GM19240 (cell line): ENCODE results near the gene ZBTB33.
A peak's percentile ranks its signal among the peaks of the same experiment; 100 is the strongest.

Experiments used
- DNase-seq: peaks from one replicate; pipeline ENCODE4 v3.0.0; 2011; ENCODE audit warnings: low spot score; ENCODE audit not compliant: insufficient read length

ZBTB33 gene

DNA sequence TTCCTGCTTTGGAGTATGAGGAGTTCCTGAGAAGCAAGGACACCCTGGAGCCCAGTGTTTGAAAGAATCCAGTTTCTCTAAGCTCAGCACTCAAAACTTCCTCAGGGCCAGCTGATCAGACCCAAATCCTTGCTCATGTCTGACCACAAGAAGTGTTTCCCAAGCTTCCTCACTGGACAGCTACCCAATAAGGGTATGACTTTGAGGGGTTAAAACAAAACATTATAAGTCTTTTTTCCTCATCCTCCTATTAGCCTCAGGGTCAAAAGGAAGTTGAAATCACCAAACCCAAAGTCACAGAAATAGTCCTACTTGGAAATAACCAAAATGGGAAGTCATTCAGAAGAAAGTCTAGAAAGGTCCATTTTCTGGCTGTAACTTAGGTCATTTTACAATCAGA lies 13.7 kb downstream of the ZBTB33 start:
- no peak for DNase-seq

DNA sequence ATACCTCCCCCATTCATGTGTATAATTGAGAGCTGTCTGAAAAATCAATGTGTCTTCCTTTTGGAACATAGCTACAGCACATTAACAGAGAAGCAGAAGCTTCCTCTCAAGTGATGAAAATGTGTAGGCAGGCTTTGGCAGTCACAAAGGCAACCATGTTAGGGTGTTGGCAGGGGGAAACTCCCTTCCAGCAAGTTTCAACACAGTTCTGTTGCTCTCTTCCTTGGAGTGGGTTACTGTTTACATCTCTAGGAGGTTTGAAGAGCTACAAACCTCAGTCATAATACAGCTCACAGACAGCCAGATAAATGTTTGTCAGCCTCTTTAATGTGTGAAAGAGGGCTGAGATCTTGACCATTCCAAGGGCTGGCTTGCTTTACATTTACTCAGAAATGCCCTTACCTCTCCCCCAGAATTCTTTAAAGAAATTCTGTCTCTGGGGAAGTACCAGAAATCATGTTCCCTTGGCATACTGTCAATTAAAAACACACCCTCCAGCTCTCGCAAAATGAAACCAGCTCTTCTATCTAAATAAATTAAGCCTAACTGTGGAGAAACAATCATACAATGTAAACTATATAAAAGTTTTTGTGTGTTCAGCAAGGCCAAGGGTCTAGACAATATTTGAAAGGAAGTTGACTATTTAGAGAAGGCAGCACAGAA lies 18.9 kb downstream of the ZBTB33 start:
- no peak for DNase-seq

DNA sequence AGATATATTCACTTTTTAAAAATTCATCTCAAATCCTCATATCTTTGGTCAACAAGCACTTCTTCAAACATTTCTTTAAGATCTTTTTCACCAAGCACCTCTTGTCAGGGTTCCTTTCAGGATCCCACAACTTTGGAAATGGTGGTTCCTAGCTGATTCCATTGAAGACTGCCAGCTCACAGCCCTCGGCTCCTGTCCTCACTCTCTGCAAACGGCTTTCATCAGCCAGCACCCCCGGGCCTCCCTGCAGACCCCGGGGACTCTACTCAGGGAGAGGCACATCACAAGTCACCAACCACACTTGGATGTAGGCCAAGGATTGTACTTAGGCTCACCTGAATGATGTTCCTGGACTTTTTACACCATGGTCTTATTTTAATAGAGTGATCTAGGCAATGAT lies 20.0 kb downstream of the ZBTB33 start:
- DNase-seq = no peak

DNA sequence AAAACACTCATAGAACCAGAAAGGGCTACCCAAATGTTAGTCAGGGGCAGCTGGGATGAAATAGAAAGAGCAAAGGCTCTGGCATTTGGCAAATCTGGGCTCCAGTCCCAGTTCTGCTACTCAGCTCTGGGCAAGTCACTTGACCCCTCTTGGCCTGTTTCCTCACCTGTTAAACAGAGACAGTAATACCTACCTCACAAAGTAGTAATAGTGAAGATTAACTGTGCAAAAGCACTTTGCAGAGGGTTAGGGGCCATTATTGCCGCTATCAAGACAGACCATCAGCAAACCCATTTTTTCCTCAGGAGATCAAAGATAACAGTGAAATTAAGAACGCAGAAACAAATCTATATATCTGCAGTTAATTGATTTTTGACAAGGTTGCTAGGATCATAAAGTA lies 20.6 kb downstream of the ZBTB33 start:
- no peak for DNase-seq

DNA sequence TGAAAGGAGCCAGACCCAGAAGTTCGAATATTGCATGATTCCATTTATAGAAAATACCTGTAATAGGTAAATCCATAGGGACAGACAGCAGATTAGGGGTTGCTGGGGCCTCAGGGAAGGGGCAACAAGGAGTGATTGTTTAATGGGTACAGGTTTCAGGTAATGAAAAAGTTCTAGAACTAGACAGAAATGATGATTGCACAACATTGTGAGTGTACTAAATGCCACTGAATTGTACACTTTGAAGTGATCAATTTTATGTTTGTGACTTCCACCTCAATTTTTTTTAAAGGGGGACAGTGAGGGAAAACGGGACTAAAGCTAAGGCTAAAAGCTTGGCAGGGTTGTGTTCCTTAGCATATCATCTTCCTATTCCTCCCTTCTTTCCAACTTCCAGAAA lies 23.5 kb downstream of the ZBTB33 start:
- no peak for DNase-seq

DNA sequence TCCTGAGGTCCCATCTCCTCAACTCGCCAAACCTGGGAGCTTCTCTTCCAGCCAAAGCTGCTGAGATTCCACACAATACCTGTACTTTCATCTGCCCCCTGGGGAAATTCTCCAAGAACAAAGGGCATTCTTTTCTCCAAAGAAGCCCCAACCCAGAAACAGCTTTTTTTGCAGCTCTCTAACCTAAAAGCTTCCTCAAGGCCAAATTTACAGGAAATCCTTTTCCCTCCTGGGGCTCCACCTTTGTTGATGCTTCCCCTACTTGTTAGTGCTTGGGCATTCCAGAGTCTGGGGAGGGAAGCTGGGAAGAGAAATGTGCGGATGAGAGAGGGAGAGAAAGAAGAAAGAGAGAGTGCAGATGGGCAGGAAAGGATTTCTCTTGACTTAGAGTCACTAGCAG lies 24.3 kb downstream of the ZBTB33 start:
- no peak for DNase-seq

DNA sequence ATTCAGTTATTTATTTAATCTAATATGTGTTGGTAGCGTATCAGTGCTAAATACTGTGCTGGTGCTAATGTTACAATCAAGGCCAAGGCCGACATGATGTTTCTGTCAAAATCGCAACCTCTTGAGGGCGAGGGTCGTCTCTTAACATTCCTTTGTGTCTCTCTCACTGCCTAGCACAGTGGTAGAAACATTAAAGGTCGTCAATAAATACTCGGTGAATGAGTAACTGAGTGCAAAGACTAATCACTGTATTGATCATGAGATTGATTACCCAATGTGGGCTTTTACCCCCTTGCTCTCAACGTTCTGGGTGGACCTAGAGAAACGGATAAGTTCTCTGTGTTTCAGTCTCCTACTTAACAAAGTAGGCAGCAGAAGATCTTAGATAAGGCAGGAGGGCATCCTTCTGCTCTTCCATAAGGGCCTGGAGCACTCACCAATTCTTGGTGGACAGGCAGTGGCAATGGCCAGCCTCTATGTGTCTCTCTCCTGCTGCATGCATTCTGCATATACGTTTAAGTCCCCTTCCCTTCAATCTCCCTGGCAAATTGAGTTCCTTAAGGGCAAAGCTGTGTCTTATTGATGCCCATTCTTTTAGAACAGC lies 30.5 kb downstream of the ZBTB33 start:
- no peak for DNase-seq

DNA sequence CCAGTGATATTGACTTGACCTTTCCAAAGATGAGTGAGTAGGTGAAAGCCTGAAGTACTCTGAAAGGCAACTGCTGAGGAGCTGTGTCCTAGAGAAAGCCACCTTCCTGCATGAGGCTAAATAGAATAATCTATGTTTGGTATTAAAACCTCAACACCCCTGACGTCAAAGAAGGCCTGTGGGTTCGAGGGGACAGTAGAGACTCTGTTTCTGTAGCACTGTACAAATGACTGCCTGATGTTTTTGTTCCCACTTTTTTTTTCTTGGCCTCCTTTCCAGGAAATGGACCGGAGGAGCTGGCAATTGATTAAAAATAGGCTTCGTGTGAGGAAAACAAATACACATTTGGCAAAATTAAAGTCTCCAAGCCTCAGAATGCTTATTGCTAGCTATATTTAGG lies 31.1 kb downstream of the ZBTB33 start:
- DNase-seq = no peak

DNA sequence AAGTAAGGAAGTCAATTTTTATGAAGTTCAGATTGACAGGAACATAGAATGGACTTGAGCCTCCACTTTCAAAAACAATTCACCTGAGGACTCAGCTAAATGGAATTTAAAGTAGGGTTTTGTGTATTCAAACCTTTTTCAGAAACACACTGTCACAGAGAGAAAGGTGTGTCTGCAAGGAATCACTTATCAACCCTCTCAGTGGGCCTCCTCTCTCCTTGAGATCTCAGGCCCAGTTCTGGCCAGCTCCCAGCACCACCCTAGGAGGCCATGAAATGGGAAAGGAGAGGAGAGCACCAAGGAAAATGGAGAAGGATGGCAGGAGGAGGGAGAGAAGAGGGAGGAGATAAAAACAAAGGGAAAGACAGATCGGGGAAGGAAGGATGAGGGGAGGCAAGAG lies 32.1 kb downstream of the ZBTB33 start:
- no peak for DNase-seq

DNA sequence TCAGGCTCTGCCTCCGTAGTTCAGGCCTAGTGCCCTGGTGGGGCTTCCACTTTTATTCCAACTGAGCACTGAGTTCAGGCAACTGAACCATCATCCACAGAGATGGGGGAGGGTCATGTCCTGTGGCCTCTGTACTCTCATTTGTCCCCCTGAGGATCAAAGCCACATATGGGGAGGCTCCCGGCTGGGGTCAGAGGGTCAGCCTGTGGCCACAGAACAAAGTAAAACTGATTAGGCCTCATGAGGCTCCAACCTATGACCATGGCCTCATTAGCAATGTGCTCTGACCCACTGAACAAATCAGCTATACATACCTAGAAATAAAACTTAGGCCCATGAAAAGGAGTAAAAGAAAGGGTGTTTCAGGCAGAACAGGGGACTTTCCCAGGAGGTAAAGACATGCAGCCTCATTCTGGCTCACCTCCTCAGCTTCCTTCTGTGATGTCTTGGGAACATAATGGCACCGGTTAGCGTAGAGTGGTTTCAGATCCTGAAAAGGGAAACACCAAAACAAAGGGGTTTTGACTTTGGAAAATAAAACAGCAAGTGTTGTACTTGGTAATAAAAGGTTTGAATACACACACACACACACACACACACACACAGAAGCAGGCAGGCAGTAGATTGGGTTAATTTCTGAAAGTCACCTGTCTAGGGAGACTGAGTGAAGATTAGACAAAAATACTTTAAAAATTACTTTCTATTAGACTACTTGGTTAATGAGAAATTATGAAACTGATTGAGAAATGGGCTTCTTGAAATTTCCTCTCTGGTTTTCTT lies 36.3 kb downstream of the ZBTB33 start:
- no peak for DNase-seq

DNA sequence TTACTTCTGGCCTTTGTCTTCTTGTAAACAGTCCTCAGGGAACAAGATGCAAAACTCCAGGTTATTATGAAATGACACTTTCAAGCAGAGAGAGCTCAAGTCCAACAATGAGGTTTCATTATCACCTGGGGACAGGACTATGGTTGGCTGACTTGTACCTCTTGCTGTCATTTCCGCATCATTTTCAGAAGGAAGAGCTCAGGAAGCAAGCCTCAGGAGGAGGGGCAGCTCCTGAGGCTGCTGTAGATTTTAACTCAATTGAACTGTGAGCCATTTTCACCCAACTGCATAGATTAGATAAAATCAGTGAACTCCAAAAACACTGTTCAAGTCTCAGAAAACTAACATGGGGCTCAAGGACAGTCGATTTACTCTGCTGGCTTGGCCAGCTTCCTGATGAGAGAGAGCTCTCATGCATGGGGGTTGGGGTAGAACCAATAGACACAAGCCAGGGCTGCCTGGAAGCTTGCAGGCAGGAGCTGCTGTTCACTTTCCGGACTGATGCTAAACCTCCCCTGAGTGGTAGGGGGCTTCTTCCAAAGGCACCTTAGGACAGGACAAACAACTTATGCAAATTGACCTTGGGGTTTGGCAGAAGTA lies 37.0 kb downstream of the ZBTB33 start:
- DNase-seq = no peak

DNA sequence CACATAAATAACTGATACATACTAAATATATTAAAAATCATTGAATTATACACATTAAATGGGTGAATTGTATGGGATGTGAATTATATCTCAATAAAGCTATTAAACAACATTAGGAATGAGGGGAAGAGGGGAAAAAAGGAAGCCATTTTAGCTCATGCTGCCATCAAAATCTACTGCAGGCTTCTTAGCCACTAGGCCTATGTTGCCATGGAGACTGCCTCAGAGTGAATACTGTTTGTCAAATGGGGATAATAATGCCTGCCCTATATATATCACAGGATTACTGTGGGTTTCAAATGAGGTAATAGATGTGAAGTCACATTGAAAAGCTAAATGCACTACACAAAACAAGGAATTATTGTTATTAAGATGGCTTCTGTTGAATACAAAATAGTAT lies 39.5 kb downstream of the ZBTB33 start:
- DNase-seq = no peak

DNA sequence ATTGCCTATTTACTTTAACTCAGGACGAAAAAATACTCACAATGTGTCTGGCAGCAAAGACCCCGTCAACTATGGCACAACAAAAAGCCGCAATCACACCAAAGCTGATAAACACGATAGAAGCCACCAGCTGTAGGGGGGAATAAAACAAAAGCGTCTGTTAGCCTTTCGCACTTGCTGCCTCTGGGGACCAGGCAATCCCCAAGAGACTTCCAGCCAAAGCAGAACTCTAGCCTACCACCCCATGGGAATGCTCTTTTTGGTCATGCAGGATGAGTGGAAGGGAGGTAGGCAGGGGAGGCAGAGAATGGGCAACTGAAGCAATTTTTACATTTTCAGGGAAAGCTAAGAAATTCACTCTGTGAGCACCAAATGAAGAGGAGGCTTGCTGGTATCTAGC lies 40.6 kb downstream of the ZBTB33 start:
- DNase-seq = no peak

DNA sequence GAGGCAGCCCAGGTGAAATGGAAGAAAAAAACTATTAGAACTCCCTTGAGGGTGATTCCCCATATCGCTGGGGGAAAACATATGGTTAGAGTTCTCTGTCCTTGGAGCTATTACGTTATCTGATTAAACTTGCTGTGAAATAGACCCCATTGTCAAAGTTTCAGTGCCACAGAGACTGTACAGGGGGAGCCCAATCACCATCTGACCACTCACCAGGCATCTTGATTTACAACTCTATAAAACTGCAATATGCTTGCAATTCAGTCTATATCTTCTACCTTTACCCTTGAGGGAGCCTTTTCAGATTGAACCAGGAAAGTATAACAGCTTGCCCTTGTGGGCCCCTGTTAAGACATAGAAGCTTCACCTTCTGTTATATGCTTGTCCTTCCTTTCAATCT lies 42.4 kb downstream of the ZBTB33 start:
- no peak for DNase-seq

DNA sequence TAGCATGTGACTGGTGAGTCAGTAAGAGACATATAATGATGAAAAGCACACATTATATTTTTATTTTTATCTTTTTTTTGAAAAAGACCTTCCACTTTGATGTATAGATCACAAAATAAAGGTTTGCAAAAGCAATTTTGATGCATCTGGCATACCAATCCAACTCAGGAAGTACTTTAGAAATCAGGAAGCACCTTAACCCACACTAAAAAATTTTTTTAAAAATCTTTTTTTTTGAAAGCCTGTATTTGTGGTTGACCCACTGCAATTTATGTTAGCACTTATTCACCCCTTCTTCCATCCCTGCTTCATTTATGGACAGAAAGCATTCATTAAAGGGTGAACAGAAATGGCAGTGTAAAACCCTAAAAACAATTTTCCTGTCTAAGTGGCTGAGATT lies 44.0 kb downstream of the ZBTB33 start:
- no peak for DNase-seq

DNA sequence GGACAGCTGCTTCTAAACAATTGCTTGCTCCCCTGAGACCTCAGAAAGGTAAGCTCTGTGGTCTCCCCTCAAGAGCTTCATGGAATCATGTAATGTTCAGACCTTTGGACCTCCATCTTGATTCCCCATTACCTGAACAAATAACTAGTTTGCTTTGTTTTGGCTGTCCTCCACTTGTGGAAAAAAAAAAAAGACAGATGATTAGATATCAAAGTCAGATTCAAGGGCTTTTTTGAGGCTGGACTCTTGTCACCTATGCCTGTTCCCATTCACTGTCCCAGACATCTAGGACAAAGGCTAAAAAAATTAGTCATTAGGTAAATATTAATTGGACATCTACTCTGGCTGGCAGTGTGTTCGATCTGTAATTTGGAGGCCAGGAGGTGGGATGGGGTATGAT lies 47.3 kb downstream of the ZBTB33 start:
- no peak for DNase-seq

DNA sequence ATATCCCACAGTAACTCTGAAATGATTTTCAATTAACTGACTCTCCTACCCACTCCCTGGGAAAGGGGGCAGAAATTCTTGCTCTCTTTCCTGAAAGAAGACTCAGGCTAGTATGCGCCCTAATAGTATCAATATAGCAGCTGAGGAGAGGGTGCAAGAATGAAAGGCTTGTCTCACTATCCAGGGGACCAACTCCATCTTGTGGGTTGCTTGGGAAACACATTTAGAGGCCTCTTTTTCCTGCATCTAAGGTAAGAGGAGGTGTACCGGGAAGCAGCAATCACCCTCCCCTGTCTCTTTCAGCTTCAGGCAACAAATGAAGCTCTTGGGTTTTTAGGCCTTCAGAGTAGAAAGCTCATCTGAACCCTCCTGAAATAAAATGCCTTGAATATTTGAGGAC lies 49.3 kb downstream of the ZBTB33 start:
- DNase-seq = no peak

DNA sequence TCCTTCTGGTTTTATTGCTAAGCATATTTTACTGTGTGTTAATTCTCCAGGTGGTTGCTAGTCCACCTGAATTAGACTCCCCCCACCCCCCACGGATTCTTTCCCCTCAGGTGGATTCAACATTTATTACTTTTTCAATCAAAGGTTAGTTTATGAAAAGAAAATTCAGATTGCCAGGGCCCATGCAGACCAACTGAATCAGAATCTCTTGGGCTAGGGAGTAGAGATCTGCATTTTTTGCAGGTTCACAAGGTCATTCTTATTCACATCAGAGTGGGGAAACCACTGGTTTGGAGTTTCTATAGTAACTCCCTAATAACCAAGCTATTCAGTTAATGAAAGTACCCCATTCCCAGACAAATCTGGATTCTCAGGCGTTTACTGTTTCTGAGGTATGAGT lies 50.9 kb downstream of the ZBTB33 start:
- DNase-seq = no peak

DNA sequence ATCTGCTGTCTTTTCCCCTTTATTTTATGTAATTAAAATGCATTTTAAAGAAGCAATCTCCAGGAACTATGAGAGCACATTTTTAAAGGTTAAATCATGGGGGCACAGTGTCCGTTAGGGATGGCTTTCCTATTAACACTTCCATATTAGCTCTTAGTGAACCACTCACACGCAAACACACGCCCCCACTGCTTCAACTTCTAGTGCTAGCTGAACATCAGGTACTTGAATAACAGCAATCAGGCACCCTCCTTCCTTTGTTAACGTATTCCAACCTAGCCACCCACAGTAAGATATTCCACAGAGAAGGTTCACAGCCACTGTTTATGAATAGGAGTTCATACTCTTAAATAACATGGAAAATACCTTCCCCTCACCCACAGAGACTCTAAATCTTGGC lies 51.3 kb downstream of the ZBTB33 start:
- DNase-seq = no peak

DNA sequence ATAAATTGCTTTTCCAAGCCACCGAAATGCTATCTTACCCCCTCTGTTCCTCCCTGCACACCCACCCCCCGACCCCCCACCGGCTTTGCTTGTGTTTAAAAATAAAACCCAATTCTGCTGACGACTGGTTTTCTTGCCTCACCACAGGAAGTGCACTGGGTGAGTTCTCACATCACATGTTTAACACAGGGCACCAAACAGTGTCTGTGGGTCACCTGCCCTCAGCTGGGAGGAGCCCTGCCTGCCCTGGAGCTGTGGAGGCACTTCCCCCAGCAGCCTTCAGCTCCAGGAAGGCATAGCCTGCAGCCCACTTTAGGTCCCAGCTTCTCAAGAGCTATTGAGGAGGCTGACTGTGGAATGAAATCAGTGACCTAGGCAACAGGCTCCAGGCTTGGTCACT lies 51.8 kb downstream of the ZBTB33 start:
- peak; percentile 11 for DNase-seq

DNA sequence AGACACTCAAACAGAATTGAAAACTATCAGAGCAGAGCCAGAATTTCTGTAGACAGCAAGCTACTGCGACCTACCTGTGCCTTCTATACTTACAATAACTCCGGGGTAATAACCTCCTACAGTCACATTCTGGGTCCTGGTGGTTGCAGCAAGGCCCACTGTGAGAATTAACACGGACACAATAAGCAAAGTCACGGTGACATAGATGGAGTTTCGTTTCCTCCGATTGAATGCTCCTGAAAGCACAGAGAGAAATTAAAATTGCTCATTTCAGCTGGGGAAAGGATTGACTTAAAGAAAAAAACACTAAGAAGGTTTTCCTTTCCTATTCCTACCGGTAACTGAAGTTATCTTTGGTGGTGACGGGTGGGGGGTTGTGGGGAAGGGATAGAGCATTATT lies 53.6 kb downstream of the ZBTB33 start:
- DNase-seq = no peak

DNA sequence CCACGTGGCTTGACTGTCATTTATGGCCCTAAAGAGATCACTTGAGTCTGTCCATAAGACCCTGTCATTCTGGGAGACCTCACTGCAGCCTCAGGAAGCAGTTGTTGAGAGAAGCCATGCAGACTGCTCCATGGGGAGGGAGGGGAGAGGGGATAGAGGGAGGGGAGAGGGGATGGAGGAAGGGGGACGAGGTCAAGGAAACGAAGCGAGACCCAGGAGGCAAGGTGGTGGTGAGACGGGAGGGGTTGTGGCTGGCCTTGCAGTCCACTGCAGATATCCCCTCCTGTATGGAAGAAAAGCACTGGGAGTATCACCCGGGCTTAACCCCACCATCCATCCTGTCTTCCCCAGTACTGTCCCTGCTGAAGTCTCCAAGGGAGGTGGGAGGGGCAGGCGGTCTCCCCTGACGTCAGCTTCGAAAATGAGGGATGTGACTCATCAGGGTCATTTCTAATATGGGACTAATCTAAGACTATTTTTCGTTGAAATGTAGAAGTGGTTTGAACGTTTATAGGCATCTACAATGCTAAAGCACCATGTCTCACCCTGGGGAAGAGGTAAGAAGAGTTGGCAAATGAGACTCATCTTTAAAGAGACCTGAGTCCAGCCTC lies 55.0 kb downstream of the ZBTB33 start:
- DNase-seq = no peak
